Measurements from ENCODE around the gene ZNF587. TPM values are rescaled to one million over a fixed set of nuclear protein-coding genes. Genes with fewer than 3 reads are reported as not detected.

The ZNF587 gene
- total and polyA plus RNA-seq, 2 of the 13 experiments (the other 11 are each of a cell fraction or from before 2014, with no cell fraction given) = 8.7 to 17.5 TPM

- TF ChIP-seq DRAP1 (CRISPR knock-in tag; IDR thresholded peaks at IDR 0.05) (peak; percentile 90), ZNF121 (CRISPR knock-in tag; IDR thresholded peaks at IDR 0.05) (no peak), NFKB2 (CRISPR knock-in tag; IDR thresholded peaks at IDR 0.05; ENCODE audit: borderline replicate concordance) (peak; percentile 85; the same call in 1 of the 2 replicates), ZNF251 (CRISPR knock-in tag; IDR thresholded peaks at IDR 0.05) (no peak), HIVEP1 (CRISPR knock-in tag; IDR thresholded peaks at IDR 0.05) (peak; percentile 66), PHF8 (CRISPR knock-in tag; IDR thresholded peaks at IDR 0.05) (peak; percentile 90), ZBTB43 (CRISPR knock-in tag; conservative IDR thresholded peaks at IDR 0.05) (no peak), KLF13 (CRISPR knock-in tag; IDR thresholded peaks at IDR 0.05) (no peak), ARID3A (IDR thresholded peaks at IDR 0.05; ENCODE audit: low read depth, low read length) (peak; percentile 33; the same call in 1 of the 2 replicates), GFI1 (CRISPR knock-in tag; IDR thresholded peaks at IDR 0.05; ENCODE audit: borderline replicate concordance) (no peak), HCFC1 (IDR thresholded peaks at IDR 0.05; ENCODE audit: low read depth, low read length) (peak; percentile 61), ZBTB37 (CRISPR knock-in tag; IDR thresholded peaks at IDR 0.05) (no peak), ZNF891 (CRISPR knock-in tag; IDR thresholded peaks at IDR 0.05) (peak; percentile 85; the same call in 1 of the 2 replicates), ZNF619 (CRISPR knock-in tag; IDR thresholded peaks at IDR 0.05) (0 out of 2 replicates have a peak, but pooled peaks have one; percentile 77), ZNF556 (CRISPR knock-in tag; IDR thresholded peaks at IDR 0.05; ENCODE audit: borderline replicate concordance) (no peak; the same call in 1 of the 2 replicates), ZNF441 (CRISPR knock-in tag; IDR thresholded peaks at IDR 0.05; ENCODE audit: borderline replicate concordance) (no peak), TRAFD1 (CRISPR knock-in tag; IDR thresholded peaks at IDR 0.05; ENCODE audit: borderline replicate concordance) (no peak), ZNF512 (CRISPR knock-in tag; IDR thresholded peaks at IDR 0.05) (no peak)
These were observed 30.0 kb upstream of the ZNF587 start (continued) for GRCh38 chr19:57819475-57820148.
